HG02885 (cell line): ENCODE data around the gene PC.
A peak's percentile ranks its signal among the peaks of the same experiment; 100 is the strongest.

Experiments used
- ATAC-seq: cut with Tn5 transposase; IDR thresholded peaks from one replicate; pipeline ENCODE4 v1.9.1; 2021; ENCODE audit warnings: mild to moderate bottlenecking; ENCODE audit not compliant: unreplicated experiment, poor library complexity

Gene PC

DNA sequence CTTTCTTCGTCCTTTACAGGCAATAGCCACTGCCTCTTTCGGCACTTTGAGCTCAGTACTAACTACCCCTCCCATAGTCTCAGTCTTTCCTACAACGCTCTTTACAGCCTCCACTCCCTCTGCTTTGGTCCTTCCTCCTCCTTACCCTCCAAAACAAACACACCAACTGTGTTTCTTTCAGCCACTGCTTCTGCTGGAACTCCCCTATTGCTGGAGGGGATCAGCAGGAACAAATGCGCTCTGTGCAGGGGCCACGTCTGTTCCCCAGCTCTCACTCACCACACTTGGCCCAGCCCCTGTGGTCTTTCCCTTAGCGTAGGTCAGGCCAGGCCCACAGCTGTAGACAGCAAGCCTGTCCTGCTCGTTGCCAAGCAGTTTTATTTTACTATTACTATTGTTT lies 42.3 kb downstream of the PC start:
- ATAC-seq = no peak

DNA sequence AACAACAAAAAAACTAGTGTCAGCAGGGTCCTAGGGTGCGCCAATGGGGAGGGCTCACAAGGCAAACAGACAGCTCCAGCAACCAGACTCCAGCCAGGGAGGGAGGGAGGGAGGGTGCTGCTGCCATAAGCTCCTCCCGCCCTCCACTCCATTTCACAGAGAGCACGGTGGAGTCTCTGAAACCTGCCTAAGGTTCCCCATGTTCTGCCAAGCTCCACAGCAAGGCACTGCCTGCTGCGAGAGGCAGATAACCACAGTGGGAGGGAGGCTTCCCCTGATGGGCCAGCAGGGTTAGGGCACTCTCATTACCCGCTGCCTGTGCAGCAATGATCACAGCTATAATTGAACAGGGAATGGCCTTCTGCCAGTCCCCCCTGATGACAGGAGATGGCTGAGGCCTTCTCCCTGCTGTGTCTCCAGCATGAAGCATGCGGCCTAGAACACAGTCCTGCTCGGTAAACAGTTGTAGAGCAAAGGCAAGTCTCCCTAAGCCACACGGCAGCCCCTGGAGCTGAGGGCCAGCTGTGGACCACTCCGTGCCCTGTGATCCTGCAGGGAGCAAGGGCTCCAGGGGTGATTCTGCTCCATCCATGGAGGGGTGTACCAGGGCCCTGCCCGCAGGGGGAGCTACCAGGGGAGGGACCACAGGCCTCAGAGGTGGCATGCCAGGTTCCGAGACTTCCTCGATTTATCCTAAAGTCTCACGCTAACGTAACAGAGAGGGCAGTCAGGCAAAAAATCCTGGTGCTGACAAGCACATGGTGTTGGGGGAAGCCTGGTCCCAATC lies 42.9 kb downstream of the PC start:
- no peak for ATAC-seq

DNA sequence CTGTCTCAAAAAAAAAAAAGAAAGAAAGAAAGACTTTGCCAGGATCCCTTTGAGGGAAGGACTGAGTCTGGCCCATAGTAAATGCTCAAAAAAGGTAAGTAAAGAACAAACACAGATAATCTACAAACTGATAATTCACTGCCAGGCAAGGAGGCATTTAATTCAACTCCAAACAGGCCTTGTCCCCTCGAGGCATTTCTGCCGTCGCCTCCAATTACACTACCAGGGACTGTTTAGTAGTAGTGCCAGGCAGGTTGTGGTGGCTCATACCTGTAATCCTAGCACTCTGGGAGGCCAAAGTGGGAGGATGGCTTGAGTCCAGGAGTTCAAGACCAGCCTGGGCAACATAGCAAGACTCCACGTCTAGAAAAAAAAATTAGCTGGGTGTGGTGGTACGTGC lies 43.7 kb downstream of the PC start:
- no peak for ATAC-seq

DNA sequence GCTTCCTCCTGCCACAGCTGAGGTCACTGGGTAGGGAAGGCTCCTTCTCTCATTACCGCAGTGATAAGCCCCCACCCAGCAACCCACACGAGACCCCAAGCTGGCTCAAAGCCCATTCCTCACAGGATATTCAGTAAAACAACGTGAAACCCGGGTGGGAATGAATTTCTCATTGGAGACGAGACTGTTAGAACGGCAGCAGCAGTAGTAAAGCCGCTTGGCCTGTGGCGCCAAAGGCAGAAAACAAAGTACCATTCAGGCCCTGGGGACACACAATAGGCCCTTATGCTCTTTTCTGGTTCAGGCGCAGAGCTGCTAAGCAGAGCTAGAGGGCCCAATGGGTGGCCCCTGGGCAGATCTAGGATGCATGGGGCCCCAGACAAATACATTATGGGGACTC lies 45.3 kb downstream of the PC start:
- no peak for ATAC-seq

DNA sequence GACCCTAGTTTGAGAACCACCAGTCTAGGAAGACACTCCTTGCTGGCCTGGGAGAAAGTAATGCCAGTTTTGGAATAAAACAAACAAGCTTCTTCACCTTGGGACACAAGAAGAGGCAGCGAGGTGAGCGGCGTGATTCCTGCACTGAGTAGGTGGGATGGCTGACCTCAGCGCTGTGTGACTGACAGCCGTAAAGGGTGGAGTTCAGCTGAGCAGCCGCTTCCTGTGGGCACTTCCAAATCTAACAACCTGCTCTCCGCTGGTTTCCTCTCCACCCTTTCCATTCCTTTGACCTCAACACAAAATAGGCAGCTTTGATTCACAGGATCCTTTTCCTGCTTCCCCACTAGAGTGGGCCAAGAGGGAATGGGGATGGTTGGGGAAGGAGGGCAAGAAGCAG lies 45.8 kb downstream of the PC start:
- ATAC-seq = no peak

DNA sequence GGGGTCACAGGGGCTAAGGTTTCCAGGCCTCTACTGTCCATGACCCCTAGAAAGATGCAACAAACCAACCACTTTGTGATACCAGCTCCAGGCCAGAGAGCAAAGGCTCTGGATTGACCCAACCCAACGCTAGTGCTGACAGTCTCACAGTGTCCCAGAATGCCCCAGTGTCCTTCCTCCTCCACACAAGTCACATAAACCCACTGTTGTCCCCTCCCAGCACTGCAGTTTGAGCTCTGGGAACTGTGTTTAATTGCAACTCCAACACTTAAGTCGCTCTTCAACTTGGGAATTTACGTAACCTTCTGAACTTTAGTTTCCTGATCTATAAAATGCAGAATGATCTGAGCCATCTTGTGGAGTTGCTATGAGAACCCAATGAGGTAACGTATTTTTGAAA lies 47.5 kb downstream of the PC start:
- ATAC-seq = no peak

DNA sequence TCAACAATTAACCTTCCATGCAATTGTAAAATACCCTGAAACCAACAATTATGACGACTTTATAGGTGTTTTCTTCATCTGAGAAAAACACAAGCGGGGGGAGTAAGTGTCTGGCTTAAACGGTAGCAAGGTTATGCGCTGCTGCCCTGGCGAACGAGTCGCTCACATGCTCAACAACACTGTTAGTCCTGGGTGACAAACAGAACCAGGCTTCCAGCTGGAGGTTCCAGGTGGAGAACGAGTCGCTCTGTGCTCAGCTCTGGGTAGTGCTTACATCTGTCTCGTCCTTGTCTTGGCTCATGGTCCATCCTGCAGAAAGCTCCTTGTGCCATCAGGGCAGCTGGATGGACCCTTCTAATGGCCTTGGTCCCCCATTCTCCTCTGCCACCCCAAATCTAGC lies 48.2 kb downstream of the PC start:
- no peak for ATAC-seq

DNA sequence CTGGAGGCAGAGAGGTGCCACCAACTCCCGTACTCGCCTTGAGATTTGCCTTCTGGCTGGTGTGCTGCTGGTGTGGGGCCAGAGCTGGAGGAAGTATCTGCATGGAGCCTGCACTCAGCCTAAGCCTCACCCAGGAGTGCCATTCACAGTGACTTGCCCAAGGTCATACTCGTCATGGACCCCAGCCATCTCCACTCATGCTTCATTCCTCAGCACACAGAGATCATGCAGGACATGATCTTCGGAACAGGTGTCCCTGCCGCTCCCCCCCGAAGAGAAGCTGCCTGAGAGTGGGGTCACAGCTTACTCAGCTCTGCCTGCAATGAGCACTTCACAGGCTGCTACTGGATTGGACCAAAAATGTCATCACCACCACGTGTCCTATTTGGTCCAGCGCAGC lies 49.0 kb downstream of the PC start:
- no peak for ATAC-seq

DNA sequence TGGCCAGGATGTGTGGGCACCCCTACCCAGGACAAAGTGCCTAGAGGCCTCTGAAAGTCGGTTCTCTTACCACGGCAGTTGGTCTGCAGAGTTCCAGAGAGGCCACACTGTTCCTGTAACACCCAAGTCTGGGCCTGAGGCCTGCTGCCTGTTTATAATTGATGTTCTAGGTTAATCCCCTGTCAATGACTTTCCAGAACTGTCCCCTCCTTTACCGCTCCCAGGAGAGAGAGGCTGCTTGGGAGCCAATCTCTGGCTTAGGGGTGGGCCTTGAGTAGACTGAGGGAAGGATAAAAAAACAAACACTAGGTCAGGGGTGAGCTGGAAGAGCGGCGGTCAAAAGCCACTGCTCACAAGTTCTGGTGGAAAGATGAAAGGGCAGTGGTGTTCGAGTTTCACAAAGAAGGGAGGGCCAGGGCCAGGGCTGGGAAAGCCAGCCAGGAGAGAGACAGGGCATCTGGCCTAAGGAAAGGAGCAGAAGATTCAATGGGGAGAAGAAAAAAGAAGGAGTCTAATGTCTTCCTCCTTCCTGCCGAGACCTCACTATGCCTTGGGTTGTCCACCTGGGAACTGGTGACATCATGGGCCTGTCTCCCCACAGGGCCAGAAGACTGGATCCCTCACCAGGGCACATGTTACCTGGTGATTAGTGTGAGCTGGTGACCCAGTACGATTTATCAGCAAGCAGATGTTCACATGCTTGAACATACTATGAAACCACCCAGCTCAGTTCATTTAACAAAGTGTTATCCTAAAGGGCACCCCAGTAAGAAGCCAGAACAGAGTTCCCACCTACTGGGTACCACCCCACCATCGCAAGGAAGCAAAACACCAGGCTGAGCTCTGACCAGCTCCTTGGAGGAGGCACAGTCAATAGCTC lies 50.2 kb downstream of the PC start:
- no peak for ATAC-seq

DNA sequence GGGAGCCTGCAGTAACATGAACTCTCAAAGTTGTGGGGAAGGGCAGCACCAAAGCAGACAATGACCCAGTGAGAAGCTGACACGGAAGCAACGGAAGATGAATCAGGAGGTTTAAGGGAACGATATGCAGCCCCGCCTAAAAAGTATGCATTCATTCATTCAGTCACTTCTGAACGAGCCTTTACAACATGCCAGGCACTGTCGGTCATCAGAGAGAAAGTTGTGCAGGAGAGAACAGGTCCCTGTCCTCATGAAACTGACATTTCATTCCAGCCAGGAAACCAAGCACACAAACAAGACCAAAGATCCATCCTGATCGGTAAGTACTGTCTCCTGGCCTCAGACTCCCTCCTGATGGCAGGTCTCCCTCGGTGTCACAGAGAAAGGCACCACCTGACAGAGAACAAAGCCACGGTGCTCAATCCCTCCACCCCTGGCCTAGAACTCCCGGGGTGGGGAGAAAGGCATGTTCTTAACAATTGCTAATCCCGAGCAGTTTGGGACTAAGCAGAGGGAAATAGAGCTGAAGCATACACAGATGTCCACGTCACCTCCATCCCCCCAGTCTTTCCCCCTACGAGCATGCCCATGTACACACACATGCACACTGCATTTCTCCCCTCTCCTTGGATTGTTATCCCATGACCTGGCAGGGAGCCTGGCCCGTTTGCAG lies 52.0 kb downstream of the PC start:
- ATAC-seq = no peak

DNA sequence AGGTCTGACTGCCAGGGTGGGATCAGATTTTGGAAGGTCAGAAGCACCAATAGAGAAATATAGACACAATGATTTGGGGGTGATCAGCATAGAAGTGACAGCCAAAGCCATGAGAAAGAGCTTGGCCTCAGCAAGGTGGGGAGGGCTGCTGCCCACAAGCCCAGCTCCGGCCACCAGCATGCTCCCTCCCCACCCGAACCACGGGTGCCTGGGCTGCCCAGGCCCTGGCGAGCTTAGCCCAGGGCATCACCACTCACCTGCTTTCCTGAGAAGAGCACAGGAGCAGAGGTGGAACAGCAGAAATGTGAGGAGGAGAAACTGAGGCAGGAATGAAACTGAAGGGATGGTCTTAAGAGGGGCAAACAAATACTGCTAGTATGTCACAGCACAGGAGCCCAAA lies 52.6 kb downstream of the PC start:
- ATAC-seq = no peak

DNA sequence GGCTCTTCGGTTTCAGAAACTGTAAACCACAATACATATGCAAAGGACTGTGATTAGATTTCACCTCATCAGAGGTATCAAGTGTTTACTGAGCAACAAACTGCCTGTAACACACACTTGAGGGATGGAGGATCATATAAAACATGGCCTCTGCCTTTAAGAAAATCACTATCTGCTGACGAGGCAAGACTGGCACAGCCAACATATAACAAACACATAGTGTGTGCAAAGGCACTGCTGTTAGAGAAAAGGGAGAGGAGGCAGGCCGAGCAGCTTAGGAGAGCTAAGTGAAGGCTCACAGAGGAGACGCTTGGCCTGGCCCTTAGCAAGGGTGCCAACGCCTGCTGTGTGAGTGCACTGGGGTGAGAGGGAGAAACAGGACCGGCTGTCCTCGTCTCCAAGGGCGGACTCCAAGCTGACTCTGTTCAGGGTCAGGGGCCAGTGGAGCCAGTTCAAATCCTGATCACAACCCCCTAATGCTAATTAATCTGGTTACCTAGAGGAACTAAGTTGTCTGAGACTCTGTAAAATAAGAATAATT lies 53.1 kb downstream of the PC start:
- ATAC-seq = no peak

DNA sequence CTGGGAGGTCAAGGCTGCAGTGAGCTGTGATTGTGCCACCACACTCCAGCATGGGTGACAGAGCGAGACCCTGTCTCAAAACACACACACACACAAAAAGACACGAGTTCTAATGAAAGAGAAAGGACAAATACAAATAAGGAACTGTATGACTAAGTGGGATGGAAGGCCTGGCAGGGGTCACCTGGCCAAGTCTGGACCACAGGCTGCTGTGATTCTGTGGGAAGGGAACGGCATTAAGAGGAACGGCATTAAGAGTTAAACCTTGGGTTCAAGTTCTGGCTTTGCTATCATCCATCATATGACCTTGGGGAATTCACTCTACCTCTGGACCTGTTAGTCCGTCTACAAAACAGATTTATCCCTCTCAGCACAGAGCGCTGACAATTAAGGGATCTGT lies 53.6 kb downstream of the PC start:
- ATAC-seq = no peak

DNA sequence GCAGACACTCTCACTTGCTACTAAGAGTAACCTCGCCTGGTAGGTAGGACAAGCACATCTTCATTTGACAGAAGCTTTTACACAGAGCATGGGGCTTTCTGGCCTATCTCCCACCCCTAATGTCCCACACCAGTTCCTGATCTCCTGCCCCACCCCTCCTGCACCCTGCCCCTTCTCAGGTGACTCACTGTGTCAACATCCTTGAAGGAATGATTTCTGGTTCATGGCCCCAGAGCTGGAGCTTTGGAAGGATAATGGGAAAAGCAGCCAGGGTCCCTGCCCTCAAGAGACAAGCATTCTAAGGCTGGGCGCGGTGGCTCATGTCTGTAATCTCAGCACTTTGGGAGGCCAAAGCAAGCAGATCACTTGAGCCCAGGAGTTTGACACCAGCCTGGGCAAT lies 54.1 kb downstream of the PC start:
- no peak for ATAC-seq

DNA sequence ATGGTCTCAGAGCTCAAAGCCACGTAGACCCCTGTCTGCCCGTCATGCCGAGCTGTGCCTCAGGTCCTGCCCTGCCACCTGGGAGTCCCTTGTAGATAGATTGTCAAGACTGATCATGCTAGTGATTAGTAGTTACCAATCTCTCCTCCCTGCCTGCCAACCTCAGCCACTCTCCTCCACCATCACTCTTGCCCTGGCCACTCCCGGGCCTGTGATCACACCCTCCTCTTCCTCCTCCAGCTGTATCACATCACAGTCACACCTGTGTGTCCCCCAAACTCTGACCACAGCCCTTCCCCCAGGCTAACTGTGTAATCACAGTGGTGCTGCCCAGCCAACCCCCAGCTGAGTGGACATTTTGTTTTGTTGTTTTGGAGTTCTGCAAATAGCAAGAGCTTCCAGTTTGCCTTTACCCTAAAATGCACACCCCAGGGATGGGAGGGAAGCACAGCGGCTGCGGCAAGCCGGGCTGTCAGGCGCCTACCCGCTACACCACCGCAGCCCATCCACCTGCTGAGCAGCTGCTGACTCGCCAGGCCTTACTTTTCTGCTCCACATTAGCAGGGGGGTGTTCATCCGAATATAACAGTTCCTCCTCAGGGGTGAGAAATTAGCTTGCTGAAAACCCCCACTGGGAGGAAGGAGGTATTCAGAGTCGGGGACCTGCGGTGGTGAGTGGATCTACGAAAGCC lies 55.6 kb downstream of the PC start:
- ATAC-seq = no peak

DNA sequence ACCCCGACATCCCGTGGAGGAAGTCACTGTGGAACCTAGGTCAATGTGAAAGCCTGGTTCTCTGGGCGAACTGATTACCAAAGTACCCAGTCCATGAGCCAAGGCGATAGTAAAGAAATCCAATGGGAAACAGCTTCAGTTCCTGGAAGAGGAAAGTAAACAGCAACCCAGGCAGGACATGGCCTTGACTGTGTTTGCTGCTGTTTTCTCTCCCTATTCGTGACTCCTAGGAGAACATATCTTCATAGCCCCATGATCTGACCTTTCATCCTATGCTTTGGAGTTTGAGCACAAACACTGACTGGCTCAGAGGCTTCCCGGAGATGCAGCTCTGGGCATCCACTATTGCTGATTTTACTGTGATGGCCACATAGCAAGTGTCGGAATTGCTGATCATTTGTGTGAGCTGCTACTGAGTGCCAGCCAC lies 56.2 kb downstream of the PC start:
- no peak for ATAC-seq

DNA sequence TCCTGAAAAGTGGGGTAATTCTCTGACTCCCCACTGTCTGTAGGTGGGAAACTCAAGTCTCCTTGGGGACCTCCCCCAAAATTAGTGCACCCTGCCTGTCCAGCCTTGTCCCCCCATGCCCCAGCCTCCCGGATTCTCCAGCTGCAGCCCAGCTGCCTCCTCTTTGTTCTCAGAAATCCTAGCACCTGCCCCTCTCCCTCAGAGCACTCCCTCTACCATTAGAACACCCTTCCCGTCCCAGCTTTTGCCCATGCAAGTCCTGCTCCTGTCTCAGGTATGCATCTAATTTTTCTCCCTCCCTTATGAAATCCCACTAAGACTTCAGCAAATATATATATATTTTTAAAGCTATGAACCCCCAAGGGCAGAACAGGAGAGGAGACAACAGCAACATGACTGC lies 64.0 kb downstream of the PC start:
- no peak for ATAC-seq

DNA sequence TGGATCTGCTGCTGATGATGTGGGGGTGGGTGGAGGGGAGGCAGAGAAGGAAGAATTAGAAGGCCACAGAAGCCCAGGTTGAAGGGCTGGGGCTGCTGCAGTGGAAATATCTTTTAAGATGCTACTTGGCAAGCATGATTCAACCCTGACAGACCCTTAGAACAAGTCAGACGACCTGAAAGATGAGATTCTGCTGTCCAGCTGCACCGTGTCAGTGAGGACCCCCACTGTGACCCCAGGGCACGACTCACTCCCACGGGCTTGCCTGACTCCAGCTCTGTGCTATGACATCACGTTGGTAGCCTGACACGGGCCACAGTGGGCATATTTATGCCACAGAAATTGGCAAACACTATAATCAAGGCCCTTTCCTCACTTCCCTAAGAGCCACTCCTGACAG lies 65.3 kb downstream of the PC start:
- ATAC-seq = no peak

DNA sequence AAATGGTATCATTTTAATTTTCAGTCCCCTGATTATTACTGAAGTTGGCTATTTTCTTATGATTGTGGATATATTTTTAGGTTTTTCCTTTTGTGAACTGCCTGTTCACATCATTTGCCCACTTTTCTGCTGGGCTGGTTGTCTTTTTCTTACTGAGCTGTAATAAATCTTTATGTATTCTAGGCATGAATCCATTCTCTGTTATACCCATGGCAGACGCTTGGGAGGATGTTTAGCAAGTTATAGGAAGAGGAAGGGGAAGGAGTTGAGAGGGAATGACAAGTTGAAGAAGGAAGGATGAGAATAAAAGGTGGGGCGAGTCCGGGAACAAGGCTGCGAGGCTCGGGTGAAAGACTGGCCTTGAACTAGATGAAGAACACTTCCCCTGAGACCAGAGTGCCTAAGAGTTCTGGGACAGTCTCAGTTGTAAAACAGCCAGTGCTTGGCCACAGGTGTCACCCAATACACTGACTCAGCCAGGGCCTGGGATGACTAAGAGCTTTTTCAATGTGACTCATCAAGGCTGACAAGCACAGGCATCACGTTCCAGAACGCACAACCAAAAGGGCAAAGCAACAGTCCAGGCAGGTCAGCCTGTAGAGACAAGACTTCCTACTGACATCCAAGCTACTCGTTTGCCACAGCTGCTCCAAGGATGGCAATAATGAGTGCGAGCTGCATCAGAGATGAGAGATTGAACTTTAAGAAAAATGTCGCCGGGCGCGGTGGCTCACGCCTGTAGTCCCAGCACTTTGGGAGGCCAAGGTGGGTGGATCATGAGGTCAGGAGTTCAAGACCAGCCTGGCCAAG lies 66.1 kb downstream of the PC start:
- ATAC-seq = peak; percentile 93

DNA sequence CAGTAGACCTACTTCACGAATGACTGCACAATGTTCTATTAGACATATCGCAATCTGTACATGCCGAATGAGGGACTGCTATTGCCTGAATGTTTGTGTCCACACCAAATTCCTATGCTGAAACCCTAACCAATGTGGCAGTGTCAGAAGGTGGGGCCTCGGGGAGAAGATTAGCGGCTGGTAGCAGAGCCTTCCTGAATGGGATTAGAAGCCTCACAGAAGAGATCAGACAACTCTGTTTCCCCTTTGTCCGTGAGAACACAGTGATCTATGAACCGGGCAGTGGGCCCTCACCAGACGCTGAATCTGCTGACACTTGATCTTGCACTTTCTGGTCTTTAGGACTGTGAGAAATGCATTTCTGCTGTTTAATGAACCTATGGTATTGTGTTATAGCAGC lies 68.2 kb downstream of the PC start:
- ATAC-seq = no peak
